ENCODE results near the gene DNM1L. TPM values are rescaled to one million over a fixed set of nuclear protein-coding genes. Genes with fewer than 3 reads are reported as not detected.

The DNM1L gene
- total and polyA plus RNA-seq, 10 of the 15 experiments (the other 5 are each of a cell fraction or from before 2014, with no cell fraction given), result 23.1 to 201 (median 63.9) TPM

DNA sequence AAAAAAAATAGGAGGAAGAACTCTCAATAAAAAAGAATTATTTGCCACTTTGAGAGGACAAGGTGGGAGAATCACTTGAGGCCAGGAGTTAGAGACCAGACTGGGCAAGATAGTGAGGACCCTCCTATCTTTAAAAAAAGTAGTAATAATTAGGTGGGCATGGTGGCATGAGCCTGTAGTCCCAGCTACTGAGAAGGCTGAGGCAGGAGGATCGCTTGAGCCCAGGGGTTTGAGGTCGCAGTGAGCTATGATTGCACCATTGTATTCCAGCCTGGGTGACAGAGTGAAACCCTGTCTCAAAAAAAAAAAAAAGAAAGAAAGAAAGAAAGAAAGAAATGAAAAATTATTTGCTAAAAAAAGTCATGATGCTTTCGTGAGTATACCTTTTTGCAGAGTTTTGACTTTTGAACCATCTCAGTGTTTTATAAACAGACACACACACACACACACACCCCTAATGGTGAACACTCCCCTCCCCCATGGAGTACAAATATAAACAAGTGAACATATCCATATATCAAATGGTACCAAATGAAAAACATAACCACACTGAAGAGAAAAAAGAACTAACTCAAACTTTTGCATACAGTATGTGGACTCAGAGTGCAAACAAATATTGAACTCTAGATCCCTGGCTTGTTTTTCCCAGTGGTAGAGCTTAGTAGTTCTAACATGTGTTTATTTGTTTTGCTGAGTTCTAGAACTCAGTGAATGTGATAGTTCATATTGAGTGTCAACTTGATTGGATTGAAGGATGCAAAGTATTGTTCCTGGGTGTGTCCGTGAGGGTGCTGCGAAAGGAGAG lies 27.7 kb upstream of the DNM1L start (continued):
- TF ChIP-seq, protein P1, sequence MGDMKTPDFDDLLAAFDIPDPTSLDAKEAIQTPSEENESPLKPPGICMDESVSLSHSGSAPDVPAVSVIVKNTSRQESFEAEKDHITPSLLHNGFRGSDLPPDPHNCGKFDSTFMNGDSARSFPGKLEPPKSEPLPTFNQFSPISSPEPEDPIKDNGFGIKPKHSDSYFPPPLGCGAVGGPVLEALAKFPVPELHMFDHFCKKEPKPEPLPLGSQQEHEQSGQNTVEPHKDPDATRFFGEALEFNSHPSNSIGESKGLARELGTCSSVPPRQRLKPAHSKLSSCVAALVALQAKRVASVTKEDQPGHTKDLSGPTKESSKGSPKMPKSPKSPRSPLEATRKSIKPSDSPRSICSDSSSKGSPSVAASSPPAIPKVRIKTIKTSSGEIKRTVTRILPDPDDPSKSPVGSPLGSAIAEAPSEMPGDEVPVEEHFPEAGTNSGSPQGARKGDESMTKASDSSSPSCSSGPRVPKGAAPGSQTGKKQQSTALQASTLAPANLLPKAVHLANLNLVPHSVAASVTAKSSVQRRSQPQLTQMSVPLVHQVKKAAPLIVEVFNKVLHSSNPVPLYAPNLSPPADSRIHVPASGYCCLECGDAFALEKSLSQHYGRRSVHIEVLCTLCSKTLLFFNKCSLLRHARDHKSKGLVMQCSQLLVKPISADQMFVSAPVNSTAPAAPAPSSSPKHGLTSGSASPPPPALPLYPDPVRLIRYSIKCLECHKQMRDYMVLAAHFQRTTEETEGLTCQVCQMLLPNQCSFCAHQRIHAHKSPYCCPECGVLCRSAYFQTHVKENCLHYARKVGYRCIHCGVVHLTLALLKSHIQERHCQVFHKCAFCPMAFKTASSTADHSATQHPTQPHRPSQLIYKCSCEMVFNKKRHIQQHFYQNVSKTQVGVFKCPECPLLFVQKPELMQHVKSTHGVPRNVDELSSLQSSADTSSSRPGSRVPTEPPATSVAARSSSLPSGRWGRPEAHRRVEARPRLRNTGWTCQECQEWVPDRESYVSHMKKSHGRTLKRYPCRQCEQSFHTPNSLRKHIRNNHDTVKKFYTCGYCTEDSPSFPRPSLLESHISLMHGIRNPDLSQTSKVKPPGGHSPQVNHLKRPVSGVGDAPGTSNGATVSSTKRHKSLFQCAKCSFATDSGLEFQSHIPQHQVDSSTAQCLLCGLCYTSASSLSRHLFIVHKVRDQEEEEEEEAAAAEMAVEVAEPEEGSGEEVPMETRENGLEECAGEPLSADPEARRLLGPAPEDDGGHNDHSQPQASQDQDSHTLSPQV (IDR thresholded peaks at IDR 0.05), result no peak
- TF ChIP-seq, protein P2, sequence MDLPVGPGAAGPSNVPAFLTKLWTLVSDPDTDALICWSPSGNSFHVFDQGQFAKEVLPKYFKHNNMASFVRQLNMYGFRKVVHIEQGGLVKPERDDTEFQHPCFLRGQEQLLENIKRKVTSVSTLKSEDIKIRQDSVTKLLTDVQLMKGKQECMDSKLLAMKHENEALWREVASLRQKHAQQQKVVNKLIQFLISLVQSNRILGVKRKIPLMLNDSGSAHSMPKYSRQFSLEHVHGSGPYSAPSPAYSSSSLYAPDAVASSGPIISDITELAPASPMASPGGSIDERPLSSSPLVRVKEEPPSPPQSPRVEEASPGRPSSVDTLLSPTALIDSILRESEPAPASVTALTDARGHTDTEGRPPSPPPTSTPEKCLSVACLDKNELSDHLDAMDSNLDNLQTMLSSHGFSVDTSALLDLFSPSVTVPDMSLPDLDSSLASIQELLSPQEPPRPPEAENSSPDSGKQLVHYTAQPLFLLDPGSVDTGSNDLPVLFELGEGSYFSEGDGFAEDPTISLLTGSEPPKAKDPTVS (IDR thresholded peaks at IDR 0.05; ENCODE audit: low read depth, low read length), result no peak
- TF ChIP-seq DPF2 (IDR thresholded peaks at IDR 0.05) (no peak), MTA2 (IDR thresholded peaks at IDR 0.05; ENCODE audit: low read depth) (no peak), ZNF217 (IDR thresholded peaks at IDR 0.05) (no peak), SMAD1 (IDR thresholded peaks at IDR 0.05; ENCODE audit: low read depth, partially characterized antibody) (no peak), HCFC1 (IDR thresholded peaks at IDR 0.05; ENCODE audit: low read length) (no peak), TAF1 (IDR thresholded peaks at IDR 0.05; ENCODE audit: borderline replicate concordance, low read depth, low read length) (no peak), MXI1 (IDR thresholded peaks at IDR 0.05; ENCODE audit: low read depth, low read length) (no peak)
- TF ChIP-seq, protein P3, sequence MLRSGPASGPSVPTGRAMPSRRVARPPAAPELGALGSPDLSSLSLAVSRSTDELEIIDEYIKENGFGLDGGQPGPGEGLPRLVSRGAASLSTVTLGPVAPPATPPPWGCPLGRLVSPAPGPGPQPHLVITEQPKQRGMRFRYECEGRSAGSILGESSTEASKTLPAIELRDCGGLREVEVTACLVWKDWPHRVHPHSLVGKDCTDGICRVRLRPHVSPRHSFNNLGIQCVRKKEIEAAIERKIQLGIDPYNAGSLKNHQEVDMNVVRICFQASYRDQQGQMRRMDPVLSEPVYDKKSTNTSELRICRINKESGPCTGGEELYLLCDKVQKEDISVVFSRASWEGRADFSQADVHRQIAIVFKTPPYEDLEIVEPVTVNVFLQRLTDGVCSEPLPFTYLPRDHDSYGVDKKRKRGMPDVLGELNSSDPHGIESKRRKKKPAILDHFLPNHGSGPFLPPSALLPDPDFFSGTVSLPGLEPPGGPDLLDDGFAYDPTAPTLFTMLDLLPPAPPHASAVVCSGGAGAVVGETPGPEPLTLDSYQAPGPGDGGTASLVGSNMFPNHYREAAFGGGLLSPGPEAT (IDR thresholded peaks at IDR 0.05; ENCODE audit: low read depth), result no peak

Data from GM12878 (cell line).